ENCODE data around the gene ITM2A.

Gene ITM2A

DNA sequence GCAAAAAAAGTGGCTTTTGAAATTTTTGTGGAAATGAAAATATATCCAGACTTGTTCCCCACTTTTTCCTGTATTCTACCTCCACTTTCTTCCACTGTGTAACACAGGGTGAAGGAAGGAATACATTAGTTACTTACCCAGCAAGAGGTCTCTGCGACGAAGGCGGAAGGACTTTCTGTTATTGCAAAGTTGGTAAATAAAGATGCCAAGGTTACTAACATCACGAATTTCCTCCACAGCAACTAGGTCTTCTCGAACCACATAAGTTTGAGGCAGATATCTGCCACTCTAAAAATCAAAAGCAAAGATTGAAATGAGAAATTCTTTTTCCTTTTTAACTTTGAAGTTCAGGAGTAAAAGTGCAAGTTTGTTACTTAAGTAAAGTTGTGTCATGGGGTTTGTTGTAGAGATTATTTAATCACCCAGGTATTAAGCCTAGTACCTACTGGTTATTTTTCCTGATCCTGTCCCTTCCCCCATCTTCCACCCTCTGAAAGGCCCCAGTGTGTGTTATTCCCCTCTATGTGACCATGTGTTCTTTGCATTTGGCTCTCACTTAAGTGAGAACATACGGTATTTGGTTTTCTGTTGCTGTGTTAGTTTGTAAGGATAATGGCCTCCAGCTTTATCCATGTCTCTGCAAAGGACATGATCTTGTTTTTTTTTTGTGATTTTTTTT is 5.8 kb downstream of the ITM2A start:
- Histone ChIP-seq H3K4me2 (ENCODE audit: insufficient read depth, low read length) (no peak overlapping the region), H3K27me3 (ENCODE audit: insufficient read depth, low read length, poor library complexity) (no peaks in the 10 kb centered on the region), H3K9ac (ENCODE audit: low read depth, low read length) (no peak overlapping the region), H3K36me3 (ENCODE audit: insufficient read depth, low read length) (no peaks in the 10 kb centered on the region), H2AFZ (ENCODE audit: low read depth, low read length) (no peak overlapping the region), H3K79me2 (ENCODE audit: insufficient read depth, low read length) (no peaks in the 10 kb centered on the region), H3K4me1 (ENCODE audit: insufficient read depth, low read length) (no peaks in the 10 kb centered on the region), H3K9me3 (ENCODE audit: insufficient read depth, low read length, severe bottlenecking) (no peaks in the 10 kb centered on the region), H3K4me3 (ENCODE audit: low read depth in 1 of 2, low read length in 2 of 2) (no peak overlapping the region), H3K27ac (ENCODE audit: low read length) (no peak overlapping the region), H4K20me1 (ENCODE audit: insufficient read depth, low read length) (no peaks in the 10 kb centered on the region)
- DNase-seq (no peak), ATAC-seq (ENCODE audit: insufficient read depth, low read depth) (no peak)
- TF ChIP-seq, protein P1, sequence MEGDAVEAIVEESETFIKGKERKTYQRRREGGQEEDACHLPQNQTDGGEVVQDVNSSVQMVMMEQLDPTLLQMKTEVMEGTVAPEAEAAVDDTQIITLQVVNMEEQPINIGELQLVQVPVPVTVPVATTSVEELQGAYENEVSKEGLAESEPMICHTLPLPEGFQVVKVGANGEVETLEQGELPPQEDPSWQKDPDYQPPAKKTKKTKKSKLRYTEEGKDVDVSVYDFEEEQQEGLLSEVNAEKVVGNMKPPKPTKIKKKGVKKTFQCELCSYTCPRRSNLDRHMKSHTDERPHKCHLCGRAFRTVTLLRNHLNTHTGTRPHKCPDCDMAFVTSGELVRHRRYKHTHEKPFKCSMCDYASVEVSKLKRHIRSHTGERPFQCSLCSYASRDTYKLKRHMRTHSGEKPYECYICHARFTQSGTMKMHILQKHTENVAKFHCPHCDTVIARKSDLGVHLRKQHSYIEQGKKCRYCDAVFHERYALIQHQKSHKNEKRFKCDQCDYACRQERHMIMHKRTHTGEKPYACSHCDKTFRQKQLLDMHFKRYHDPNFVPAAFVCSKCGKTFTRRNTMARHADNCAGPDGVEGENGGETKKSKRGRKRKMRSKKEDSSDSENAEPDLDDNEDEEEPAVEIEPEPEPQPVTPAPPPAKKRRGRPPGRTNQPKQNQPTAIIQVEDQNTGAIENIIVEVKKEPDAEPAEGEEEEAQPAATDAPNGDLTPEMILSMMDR (IDR thresholded peaks at IDR 0.05; ENCODE audit: borderline replicate concordance, extremely low read depth, low read length, poor library complexity, severe bottlenecking) = no peak
- no peak for TF ChIP-seq EZH2 (IDR thresholded peaks at IDR 0.05; ENCODE audit: borderline replicate concordance, low read depth, low read length, severe bottlenecking)

DNA sequence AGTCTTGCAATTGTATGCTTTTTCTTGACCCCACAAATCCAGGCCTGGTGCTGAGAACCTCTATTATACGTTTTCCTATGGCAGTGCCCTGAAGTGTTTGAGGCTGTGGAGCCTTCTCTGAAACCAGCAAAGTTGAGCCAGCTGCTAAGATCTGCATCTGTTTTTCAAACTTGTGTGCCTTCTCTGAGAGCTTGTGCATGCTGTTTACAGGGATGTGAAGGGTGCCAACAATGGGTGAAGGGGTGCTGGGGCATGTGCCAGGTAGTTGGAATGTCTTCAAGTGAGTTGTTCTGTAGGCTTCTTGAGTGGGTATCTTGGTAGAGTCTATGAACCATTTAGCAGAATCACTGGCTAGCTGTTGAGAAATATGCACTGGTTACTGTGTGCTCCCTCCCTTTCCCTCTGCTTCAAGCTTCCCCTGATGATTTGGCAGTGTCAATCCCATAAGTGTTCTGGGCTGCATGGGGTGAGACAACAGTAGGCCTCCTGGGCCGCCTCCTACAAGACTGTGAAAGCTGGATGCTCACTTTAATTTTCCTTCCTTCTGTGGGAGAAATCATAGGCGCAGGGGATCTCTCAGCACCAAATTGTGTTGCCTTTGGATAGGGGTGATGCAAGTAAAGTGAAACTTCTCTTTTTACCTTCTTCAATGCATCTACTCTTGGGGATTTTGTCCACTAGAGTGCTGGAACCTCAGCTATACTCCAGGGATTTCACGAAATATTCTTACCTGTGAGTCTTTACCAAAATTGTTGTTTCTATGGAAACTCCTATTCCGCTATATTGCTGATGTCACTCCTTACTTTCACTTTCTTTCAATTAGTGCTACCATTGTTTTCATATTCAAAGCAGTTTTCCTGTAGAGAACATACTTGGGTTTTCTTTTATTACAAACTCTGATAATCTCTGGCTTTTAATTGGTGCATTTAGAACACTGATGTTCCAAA is 30.0 kb downstream of the ITM2A start:
- Histone ChIP-seq H3K27me3 (ENCODE audit: insufficient read depth, low read length, poor library complexity) (no peaks in the 10 kb centered on the region), H3K4me1 (ENCODE audit: insufficient read depth, low read length) (peaks cover 24% of the 10 kb centered on the region), H4K20me1 (ENCODE audit: insufficient read depth, low read length) (no peaks in the 10 kb centered on the region), H3K9me3 (ENCODE audit: insufficient read depth, low read length, severe bottlenecking) (no peaks in the 10 kb centered on the region), H3K36me3 (ENCODE audit: insufficient read depth, low read length) (no peaks in the 10 kb centered on the region), H3K9ac (ENCODE audit: low read depth, low read length) (peak overlapping the region; percentile 6; the same call in 1 of the 2 replicates), H3K4me3 (ENCODE audit: low read depth in 1 of 2, low read length in 2 of 2) (peak overlapping the region in 1 of 2 experiments; percentile 30; a peak in 1 of 4 replicates), H2AFZ (ENCODE audit: low read depth, low read length) (peak overlapping the region; percentile 12), H3K27ac (ENCODE audit: low read length) (peak overlapping the region; percentile 54), H3K4me2 (ENCODE audit: insufficient read depth, low read length) (peak overlapping the region; percentile 49), H3K79me2 (ENCODE audit: insufficient read depth, low read length) (no peaks in the 10 kb centered on the region)
- TF ChIP-seq EZH2 (IDR thresholded peaks at IDR 0.05; ENCODE audit: borderline replicate concordance, low read depth, low read length, severe bottlenecking) = no peak
- TF ChIP-seq, protein P1 (IDR thresholded peaks at IDR 0.05; ENCODE audit: borderline replicate concordance, extremely low read depth, low read length, poor library complexity, severe bottlenecking) = no peak
- DNase-seq (no peak), ATAC-seq (ENCODE audit: insufficient read depth, low read depth) (peak; percentile 44; the same call in 2 of the 3 replicates)

DNA sequence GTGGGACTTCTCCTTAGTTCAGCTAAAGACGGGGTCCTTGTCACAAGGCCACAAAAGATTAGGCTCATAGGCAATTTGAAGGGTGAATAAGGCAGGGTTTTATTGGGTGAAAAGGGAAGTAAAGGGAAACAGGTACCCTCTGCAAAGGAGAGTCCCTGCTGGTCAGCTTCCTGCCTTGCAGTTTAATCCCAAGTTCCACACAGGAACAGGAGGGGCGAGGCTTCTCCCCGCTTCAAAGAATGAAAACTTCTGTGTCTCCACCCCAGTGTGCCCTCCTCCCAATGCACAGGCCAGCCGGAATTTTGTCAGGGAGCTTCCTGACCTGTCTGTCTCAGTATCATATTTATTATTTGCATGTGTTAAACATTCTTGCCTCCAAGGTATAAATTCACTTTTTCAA is 37.1 kb downstream of the ITM2A start:
- TF ChIP-seq, protein P1 (IDR thresholded peaks at IDR 0.05; ENCODE audit: borderline replicate concordance, extremely low read depth, low read length, poor library complexity, severe bottlenecking) = no peak
- no peak for TF ChIP-seq EZH2 (IDR thresholded peaks at IDR 0.05; ENCODE audit: borderline replicate concordance, low read depth, low read length, severe bottlenecking)
- no peak for ATAC-seq (ENCODE audit: insufficient read depth, low read depth)
- Histone ChIP-seq H3K27ac (ENCODE audit: low read length) (no peak overlapping the region), H3K27me3 (ENCODE audit: insufficient read depth, low read length, poor library complexity) (no peaks in the 10 kb centered on the region), H3K4me1 (ENCODE audit: insufficient read depth, low read length) (no peaks in the 10 kb centered on the region), H3K9me3 (ENCODE audit: insufficient read depth, low read length, severe bottlenecking) (no peaks in the 10 kb centered on the region), H3K4me3 (ENCODE audit: low read depth in 1 of 2, low read length in 2 of 2) (no peak overlapping the region), H3K9ac (ENCODE audit: low read depth, low read length) (no peak overlapping the region), H3K36me3 (ENCODE audit: insufficient read depth, low read length) (no peaks in the 10 kb centered on the region), H3K4me2 (ENCODE audit: insufficient read depth, low read length) (no peak overlapping the region), H2AFZ (ENCODE audit: low read depth, low read length) (no peak overlapping the region), H4K20me1 (ENCODE audit: insufficient read depth, low read length) (no peaks in the 10 kb centered on the region), H3K79me2 (ENCODE audit: insufficient read depth, low read length) (no peaks in the 10 kb centered on the region)
- DNase-seq = no peak
